ENCODE data around the gene BTG3.

Gene BTG3, protein sequence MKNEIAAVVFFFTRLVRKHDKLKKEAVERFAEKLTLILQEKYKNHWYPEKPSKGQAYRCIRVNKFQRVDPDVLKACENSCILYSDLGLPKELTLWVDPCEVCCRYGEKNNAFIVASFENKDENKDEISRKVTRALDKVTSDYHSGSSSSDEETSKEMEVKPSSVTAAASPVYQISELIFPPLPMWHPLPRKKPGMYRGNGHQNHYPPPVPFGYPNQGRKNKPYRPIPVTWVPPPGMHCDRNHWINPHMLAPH

DNA sequence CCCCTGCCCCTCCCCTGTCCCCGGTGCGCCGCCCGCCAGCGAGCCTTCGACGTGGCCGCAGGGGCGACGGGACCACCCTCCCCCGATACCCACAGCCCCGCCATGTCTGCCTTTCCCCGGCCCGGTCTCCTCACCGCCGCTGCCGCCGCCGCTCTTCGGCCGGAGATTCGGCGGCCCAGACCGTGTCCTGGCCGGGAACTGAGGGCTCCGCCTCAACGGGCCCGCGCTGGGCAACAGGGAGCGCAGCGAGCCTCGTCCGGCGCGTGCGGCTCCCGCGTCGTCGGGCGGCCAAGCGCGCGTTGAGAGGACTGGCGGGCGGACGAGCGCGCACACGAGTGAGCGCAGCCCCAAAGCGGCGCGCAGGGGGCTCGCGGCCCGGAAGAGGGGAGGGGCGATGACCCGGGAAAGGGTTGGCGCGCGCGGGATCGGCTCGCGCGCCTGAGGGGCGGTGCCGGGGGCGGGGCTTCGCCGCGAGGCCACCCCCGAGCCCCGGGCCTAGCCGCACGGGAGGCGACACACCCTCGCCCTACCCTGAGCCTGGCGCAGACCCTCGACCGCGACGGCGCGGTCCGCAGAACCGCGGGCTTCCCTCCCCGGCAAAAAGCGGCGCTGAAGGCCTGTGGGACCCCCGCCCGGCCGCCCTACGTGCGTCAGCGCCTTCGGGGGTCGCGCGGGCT is at the start of gene BTG3:
TSS of gene BTG3 (minus strand) at position 337 of the 677 bp plus-strand sequence. CDS start 3,757 bp downstream, outside the sequence.
- DNase-seq (ENCODE audit: low read depth), result peak; percentile 35

DNA sequence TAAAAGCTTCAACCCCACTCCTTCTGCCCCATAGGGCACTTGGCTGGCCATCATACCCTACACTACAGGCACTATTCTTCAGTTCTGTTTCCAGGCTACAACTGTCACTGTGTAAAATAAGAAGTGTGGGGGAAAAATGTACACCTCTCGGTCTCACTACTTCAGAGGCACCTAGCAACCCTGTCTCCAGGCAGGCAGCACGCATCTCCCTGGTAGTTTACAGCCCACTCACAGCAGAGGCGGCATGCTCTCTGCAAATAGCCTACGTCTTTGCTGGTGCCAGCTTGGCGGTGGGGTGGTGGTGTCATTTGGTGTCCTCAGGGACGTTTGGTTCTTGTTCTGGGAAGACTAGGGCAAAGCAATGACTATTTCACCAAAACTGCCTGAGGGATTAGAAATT is 48.2 kb upstream of the BTG3 start:
- no peak for DNase-seq (ENCODE audit: low read depth)

DNA sequence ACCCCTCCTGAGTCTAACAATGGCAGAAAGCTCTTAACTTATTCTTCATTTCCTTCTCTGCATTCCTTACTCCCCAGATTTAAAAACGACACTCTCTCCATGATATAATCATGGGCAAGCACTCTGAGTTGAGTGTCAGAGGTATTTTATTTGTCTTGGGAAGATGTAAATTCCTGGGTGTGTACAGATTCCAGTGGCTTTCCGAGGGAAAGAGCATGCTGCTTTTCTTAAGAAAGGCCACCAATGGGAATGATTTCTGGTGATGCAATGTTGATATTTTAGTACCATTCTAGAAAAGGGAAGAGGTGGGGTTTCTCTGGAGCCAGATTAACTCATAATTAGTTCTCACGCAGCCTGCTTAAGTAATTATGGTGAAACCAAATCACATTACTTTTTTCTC is 47.8 kb upstream of the BTG3 start:
- no peak for DNase-seq (ENCODE audit: low read depth)

DNA sequence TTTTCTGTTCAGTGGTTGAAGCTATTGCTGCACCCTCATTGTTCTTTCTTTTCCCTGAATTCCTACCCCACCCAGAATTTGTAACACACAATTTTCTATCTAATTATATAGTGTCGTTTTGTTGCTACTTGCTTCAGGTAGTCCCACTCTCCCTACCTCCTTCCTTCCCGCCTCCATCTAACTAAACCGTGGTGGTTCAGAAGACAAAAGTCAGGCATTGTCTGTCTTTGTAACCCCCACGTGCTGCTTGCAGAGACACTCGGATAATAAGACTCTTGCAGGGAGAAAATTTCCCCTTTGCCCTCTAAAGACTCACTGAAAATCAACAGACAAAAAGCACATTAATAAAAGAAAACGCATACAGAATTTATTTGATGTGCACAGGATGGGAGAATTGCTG is 46.2 kb upstream of the BTG3 start:
- DNase-seq (ENCODE audit: low read depth), result no peak

DNA sequence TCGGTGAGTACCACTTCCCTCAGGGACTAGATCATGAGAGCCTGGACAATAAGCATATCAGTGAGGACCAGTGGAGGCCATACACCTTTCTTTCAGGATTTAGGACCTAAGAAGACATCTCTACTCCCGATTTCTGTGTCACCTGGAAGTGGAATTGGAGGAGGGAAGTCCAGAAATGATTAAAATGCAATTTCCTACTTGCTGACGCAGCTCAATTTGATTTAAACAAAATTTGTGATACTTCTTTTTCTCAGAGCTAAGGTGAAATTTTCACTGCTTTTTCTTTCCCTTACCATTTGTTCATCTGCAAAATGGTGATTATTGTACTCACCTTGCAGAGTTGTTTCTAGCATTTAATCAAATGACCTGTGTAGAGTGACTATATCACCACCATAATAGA is 38.8 kb upstream of the BTG3 start:
- DNase-seq (ENCODE audit: low read depth), result no peak

DNA sequence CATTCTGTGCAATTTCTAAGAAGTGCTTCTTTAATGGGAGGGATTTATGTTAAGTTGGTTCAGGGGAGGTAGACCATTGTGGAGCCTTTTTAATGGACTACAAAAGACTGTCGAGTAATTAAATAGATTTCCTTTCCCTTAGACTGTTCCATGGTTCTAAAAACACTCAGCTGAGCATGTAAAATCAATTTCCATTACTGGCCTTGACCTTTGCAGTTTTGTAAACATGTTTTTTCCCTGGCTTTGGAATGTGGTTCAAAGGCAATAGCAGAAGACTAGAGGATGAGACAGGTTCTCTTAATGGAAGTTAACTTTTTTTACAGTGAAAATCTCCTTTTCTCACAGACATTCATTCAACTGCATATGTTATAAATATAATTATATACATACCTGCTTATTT is 37.6 kb upstream of the BTG3 start:
- DNase-seq (ENCODE audit: low read depth), result no peak

DNA sequence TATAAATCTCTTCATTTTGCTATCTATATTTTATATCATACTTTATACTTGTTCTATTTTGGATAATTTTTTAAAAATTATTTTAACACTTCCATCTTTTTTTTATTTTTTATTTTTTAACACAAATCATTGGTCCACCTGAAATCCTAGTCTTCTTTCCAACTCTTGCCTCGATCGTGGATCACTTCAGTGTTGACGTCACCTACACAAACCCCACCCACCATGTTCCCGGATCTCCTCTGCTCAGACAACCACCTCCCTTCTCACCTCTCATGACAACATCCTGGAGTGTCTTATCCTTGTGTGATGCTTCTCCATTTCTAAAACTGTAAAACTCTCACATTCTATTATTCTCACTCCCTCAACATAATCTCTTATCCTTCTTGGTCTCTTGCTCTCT is 34.1 kb upstream of the BTG3 start:
- DNase-seq (ENCODE audit: low read depth), result no peak

DNA sequence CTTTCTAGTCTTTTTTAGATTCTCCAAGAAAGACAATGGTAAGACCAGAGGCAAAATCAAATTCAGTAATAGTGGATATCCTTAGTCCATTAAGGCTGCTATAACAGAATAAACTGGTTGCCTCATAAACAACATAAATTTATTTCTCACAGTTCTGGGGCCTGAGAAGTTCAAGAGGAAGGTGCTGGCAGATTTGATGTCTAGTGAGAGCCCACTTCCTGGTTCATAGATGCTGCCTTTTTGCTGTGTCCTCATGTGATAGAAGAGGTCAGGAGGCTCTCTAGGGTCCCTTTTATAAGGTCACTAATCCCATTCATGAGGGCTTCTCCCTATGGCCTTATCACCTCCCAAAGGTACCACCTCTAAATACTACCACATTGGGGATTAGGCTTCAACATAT is 31.5 kb upstream of the BTG3 start:
- no peak for DNase-seq (ENCODE audit: low read depth)

DNA sequence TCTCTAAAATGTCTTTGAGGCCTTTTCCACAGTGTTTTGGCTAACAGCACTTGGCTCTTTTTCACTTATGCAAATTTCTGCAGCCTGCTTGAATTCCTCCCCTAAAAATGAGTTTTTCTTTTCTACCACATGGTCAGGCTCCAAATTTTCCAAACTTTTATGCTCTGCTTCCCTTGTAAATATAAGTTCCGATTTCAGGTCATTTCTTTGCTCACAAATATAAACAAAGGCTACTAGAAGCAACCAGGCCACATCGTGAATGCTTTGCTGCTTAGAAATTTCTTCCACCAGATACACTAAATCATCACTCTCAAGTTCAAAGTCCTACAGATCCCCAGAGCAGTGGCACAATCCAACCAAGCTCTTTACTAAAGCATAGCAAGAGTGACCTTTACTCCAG is 28.1 kb upstream of the BTG3 start:
- DNase-seq (ENCODE audit: low read depth), result no peak

DNA sequence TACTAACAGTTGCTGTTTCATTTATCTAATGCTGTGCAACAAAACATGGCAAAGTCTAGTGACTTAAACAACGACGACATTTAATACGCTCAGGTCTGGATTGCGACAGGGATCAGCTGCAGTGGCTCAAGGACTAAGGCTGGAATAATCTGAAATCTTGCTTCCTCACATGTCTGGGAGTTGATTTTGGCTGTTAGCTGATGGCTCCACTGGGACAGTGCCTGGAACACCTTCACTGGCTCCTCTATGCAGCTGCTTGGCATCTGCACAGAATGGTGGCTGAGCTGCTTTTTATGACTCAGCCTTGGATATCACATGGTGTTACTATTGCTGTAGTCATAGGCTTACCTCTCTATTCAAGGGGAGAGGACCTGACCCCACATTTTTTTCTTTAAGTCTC is 24.0 kb upstream of the BTG3 start:
- DNase-seq (ENCODE audit: low read depth), result no peak

DNA sequence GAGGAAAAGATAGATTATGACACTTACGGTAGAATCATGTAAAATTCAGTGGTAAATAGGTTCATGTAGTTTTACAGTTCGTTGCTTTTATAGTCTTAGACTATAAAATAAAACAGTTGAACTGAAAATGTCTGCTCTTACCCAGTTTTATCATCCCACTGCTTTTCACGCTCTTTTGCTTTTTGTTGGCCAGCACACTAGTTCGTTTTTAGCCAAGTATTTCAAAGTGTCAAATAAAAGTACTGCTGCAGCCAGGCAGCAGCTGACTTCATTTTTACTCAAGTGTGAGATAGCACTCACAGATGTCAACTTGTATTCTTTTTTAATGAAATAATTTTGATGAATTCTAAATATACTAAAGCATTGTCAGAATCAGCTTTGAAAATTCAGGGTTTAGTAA is 18.5 kb upstream of the BTG3 start:
- DNase-seq (ENCODE audit: low read depth), result no peak

DNA sequence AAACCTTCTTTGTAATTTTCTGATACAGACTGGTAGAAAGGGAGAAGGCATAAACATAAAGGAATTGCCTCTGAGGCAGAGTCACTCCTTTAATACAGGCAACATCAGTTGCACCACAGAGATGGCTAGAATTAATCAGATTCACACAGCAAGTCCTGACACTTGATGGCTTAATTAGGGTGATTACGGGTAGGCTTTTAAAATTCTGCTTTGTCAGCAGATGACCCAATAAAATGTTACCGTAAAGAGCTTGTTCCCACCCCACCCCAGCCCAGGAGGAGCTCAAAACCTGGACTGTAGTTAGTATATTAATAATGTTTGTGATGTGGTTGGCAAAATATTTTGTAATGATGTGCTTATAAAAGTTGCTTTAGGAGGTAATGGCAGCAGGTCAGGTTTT is 9.3 kb upstream of the BTG3 start:
- no peak for DNase-seq (ENCODE audit: low read depth)

DNA sequence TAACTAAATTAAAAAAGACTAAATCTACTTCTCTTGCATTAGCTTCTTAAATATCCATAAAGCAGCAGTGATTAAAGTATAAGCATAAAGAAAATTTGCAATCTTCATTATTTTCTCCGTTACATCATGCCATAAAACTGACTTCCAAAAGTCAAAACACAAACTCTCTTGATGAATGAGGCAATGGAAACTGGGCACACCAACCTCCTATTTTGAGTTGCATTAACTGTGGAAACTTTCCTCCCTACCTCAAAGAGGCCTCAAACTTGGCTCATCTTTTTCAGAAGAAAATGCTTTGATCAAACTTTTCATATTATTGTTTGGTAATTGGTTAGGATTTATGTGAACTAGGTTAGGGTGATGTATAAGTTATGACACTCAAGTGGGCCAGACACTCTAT is 4.1 kb upstream of the BTG3 start:
- DNase-seq (ENCODE audit: low read depth), result no peak

DNA sequence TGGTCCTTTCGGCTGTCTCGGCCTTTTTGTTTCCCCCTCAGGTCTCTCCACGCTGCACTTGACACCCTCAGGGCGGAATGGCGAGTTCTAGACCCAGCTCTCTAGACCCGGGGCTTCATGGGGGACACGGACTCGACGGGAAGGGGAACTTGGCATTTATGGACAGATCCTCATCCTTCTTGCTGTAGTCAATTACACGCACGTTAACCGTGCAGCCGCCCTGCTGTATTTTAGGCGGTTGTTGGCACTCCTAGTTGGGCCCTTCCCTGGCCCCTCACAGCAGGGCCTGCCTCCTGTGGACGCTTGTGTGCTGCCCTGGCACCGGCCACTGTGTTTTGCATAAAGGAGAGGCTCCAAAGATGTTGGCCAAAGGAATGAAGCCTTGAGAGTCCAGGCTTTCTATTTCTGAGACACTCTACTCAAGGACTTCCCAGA is 558 bp upstream of the BTG3 start:
- no peak for DNase-seq (ENCODE audit: low read depth)

DNA sequence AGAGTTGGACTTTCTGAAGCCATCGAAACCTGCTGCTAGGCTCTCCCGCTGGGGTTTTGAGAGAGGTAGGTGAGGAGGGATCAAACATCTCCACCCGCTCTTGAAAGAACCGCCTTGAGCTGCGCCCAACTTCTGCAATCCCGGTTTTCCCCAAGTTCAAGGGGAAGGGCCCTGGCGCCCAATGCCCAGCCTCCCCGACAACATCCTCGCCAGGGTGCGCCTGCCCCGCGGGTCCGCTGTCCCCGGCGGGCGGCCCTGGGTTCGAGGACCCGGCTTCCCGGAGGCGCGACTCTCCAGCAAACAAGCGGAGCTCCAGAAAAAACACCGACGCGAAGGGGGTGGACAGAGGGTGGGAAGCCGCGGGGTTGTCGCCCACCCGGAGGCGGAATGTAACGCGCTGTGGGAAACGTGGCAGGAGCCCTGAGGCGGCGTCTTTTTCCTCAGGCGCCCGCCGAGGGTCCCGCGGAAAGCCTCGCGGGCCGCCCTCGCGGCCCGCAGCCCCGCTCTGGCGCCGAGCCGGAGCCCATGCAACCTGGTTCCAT is 607 bp downstream of the BTG3 start:
- no peak for DNase-seq (ENCODE audit: low read depth)

DNA sequence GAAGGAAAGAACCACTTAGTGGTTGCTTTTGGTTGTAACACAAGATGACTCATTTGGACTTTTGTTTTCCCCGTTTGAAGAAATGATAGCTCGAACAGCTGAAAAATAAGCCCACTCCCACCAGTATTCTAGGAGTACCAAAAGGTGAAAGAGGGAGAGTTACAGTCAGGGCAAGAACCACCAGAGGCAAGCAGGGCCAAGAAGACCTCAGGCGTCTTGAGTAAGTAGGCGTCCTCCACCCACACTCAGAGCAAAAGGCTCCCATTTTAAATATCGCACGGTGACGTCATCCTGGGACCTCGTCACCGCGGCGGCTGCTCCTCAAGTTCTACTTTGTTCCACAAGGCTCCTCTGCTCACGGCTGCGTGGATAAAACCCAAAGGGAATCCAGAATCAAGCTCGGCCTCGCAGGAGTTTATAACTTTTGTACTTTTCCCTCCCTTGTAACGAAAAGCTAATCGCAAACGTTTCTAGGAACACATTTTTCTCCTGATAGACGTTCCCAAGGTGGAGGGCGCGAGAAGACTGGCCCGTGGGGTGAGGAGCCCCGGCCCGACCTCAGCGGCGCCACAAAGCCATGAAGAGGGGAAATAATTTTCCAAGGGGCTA is 1.2 kb downstream of the BTG3 start:
- peak; percentile 77 for DNase-seq (ENCODE audit: low read depth)

DNA sequence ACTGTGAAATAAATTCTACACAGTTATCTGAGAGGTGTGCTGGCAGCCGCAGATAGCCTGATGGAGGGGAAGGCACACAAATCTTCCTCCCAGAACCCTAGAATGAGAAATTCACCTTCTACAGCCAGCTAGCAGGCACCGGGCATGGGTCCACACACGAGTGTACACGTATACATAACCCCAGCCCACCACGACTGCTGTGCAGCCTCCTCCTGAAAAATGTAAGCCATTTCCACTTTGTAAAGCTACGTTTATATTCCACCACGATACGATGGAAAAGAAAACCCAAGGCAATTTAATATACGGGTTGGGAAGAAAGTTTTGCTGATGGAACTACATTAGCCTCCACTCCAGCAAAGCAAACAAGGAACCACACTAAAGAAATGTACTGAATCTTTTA is 1.8 kb downstream of the BTG3 start:
- DNase-seq (ENCODE audit: low read depth), result no peak

DNA sequence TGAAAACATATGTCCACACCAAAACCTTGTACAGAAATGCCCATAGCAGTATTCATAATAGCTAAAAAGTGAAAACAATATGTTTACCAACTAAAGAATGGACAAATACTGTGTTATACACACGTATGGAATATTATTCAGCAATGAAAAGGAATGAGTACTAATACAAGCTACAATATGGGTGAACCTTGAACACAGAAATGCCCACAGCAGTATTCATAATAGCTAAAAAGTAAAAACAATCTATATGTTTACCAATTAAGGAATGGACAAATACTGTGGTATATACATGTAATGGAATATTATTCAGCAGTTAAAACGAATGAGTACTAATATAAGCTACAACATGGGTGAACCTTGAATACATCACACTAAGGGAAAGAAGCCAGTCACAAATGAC is 3.0 kb downstream of the BTG3 start:
- DNase-seq (ENCODE audit: low read depth), result no peak

DNA sequence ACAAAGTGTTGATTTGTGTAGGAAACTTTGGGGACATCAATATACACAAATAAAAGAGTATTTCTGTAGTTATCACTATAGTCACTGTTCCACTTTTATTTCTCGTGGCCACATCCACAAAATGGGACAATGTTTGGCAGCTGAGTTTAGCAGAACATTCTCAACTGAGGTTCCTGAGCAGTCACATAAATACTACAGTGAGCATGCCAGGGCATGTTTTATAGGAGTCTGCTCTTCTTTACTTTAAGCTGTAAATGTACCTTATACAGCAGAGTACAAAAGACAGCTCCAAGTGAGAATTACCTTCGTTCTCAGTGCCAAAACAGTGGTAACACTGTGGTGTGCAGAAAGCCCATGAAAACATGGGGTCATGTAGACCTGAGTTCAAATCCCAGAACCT is 5.0 kb downstream of the BTG3 start:
- no peak for DNase-seq (ENCODE audit: low read depth)

DNA sequence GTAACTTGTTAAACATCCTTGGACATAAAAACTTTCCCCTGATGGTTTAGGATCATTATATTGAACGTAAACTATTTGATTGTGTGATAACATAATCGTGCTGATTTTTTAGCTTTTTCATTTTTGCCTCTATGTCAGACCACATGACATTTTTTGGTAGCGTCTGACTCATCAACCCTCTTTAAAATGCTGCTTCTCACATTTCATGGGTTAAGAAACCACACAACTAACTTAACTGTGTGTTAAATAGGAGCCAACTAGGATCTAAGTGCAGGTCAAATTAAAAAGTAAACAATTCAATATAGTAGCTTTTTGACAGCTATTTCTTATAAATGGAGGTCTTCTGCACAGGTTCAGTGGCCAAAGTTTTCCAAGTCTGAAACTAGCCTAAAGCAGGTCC is 9.8 kb downstream of the BTG3 start:
- DNase-seq (ENCODE audit: low read depth), result no peak

DNA sequence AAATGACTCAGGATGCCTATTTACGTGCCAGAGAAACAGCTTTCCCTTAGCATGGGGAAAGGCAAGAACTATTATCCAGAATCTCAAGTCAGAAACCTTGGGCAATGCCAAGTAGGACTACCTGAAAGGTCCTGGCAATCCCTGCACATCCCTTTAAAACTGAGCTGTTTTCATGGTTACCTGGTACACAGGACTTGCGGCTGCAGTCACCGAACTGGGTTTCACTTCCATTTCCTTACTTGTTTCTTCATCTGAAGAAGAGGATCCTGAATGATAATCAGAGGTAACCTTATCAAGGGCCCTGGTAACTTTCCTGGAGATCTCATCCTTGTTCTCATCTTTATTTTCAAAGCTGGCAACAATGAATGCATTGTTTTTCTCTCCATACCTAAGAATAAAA is 14.3 kb downstream of the BTG3 start:
- no peak for DNase-seq (ENCODE audit: low read depth)

DNA sequence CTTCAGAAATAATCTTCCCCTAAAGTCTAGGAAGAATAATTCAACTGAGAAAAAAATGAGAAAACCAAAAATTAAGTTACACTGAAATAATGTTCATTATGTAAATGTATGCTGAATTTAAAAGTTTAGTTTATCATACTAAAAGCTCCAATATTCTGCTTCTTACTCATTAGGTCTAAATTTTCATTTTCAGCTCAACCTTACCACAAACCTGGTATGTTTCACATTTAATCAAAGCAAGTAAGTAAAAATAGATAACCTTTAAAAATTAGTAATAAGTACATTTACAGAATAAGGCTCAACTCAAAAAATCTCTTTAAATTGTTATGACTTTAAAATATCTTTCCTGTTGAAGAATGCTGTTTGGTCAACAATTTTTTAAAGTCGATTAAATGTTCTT is 15.0 kb downstream of the BTG3 start:
- no peak for DNase-seq (ENCODE audit: low read depth)

DNA sequence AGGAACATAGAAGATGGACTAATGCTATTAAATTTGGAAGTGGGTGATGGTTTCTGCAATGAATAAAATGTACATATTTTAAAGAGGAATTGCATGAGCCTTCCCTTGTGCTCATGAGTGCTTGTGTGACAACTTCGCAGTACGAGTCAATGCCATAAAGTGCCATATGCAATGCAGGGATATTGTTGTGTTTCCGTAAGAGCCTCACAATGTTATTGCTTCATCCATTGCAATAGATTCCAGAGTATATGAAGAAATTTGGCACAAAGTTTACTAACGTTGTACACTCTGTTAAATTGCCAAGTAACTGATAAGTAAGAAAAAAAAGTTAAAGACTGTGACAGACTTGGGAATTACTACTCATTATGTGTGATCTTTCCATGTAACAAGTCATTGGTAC is 22.3 kb downstream of the BTG3 start:
- no peak for DNase-seq (ENCODE audit: low read depth)

Measured in HS-5 (cell line).